OCI-LY1 (cell line): ENCODE results near the gene BTN1A1.

ENCODE experiments used
- H2AFZ ChIP-seq: fragments of 200-600 bp; sonication (generic), shearing (Covaris generic); 2 replicates; pipeline ENCODE4 v1.6.0; 2014; ENCODE audit warnings: antibody characterized with exemption, mild to moderate bottlenecking, low read length
- H3F3A ChIP-seq: fragments of 200-600 bp; sonication (generic), shearing (Covaris generic); 2 replicates; pipeline ENCODE4 v1.6.0; 2014; ENCODE audit warnings: mild to moderate bottlenecking, antibody characterized with exemption, low read length, moderate library complexity; ENCODE audit not compliant: insufficient read depth
- H3K27ac ChIP-seq: fragments of 200-600 bp; sonication (generic); 2 replicates; pipeline ENCODE4 v1.5.1; 2014; ENCODE audit warnings: low read length, mixed run types, mild to moderate bottlenecking, low read depth; ENCODE audit not compliant: poor library complexity, severe bottlenecking
- H3K27me3 ChIP-seq: fragments of 200-600 bp; sonication (generic); 2 replicates; pipeline ENCODE4 v1.6.0; 2014; ENCODE audit warnings: antibody characterized with exemption, mild to moderate bottlenecking, low read length, moderate library complexity; ENCODE audit not compliant: insufficient read depth
- H3K36me3 ChIP-seq: fragments of 200-600 bp; sonication (generic); 2 replicates; pipeline ENCODE4 v1.6.1; 2014; ENCODE audit warnings: mild to moderate bottlenecking, antibody characterized with exemption, low read length, moderate library complexity, mixed read lengths; ENCODE audit not compliant: insufficient read depth
- H3K4me1 ChIP-seq: fragments of 200-600 bp; sonication (generic); 2 replicates; pipeline ENCODE4 v1.5.1; 2014; ENCODE audit warnings: mild to moderate bottlenecking, low read length, moderate library complexity; ENCODE audit not compliant: insufficient read depth, severe bottlenecking
- H3K4me2 ChIP-seq: fragments of 200-600 bp; sonication (generic), shearing (Covaris generic); 2 replicates; pipeline ENCODE4 v1.6.1; 2014; ENCODE audit warnings: low read length
- H3K4me3 ChIP-seq: fragments of 200-600 bp; sonication (generic); 2 replicates; pipeline ENCODE4 v1.5.1; 2014; ENCODE audit warnings: low read length, low read depth, mild to moderate bottlenecking, mixed read lengths; ENCODE audit not compliant: poor library complexity, severe bottlenecking
- H3K79me2 ChIP-seq: fragments of 200-600 bp; shearing (Covaris generic); 2 replicates; pipeline ENCODE4 v1.6.1; 2016; ENCODE audit warnings: mixed run types, low read length, mixed read lengths; ENCODE audit not compliant: insufficient read depth
- H3K9ac ChIP-seq: fragments of 200-600 bp; sonication (generic), shearing (Covaris generic); 2 replicates; pipeline ENCODE4 v1.6.1; 2014; ENCODE audit warnings: mild to moderate bottlenecking, low read length, mixed read lengths
- H3K9me2 ChIP-seq: fragments of 200-600 bp; sonication (generic), shearing (Covaris generic); 2 replicates; pipeline ENCODE4 v1.6.1; 2014; ENCODE audit warnings: low read depth, mild to moderate bottlenecking, low read length, mixed read lengths
- H3K9me3 ChIP-seq: fragments of 200-600 bp; shearing (Covaris generic); 2 replicates; pipeline ENCODE4 v1.6.1; 2014; ENCODE audit warnings: low read length, mixed read lengths
- H4K20me1 ChIP-seq: fragments of 200-600 bp; sonication (generic), shearing (Covaris generic); 2 replicates; pipeline ENCODE4 v1.6.0; 2016; ENCODE audit warnings: mild to moderate bottlenecking, low read length; ENCODE audit not compliant: insufficient read depth
- EZH2 ChIP-seq: fragments of 200-600 bp; sonication (generic), shearing (Covaris generic); IDR thresholded peaks from 2 replicates; pipeline ENCODE4 v1.8.0; 2017; ENCODE audit warnings: borderline replicate concordance, mixed run types, mild to moderate bottlenecking, antibody characterized with exemption, low read length, moderate library complexity, mixed read lengths
- TF ChIP-seq, protein P1 (sequence below): fragments of 200-600 bp; sonication (generic), shearing (Covaris generic); IDR thresholded peaks from 2 replicates; pipeline ENCODE4 v1.5.1; 2017; ENCODE audit warnings: mild to moderate bottlenecking, antibody characterized with exemption, low read length, moderate library complexity, mixed read lengths

The BTN1A1 gene

DNA sequence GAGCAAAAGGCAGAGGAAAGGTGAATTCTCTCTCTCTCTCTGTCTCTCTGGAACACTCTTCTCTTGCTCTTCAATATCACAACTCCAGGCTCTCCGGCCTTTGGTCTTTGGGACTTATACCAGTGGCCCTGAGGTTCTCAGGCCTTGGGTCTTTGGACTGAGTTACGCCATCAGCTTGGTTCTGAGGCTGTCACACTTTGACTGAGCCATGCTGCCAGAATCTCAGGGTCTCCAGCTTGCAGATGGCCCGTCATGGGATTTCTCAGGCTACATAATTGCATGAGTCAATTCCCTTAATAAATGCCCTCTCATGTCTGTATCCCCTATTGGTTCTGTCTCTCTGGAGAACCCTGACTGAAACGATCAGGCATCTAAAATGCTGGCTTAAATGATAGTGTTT, 29.5 kb upstream of the BTN1A1 start:
- H3K4me2 ChIP-seq = no peak overlapping the region
- no peak overlapping the region for H3K27ac ChIP-seq
- no peaks in the 10 kb centered on the region for H3F3A ChIP-seq
- no peak overlapping the region for H3K4me3 ChIP-seq
- H3K79me2 ChIP-seq = no peaks in the 10 kb centered on the region
- H2AFZ ChIP-seq = no peak overlapping the region
- TF ChIP-seq EZH2 = no peak
- TF ChIP-seq, protein P1, sequence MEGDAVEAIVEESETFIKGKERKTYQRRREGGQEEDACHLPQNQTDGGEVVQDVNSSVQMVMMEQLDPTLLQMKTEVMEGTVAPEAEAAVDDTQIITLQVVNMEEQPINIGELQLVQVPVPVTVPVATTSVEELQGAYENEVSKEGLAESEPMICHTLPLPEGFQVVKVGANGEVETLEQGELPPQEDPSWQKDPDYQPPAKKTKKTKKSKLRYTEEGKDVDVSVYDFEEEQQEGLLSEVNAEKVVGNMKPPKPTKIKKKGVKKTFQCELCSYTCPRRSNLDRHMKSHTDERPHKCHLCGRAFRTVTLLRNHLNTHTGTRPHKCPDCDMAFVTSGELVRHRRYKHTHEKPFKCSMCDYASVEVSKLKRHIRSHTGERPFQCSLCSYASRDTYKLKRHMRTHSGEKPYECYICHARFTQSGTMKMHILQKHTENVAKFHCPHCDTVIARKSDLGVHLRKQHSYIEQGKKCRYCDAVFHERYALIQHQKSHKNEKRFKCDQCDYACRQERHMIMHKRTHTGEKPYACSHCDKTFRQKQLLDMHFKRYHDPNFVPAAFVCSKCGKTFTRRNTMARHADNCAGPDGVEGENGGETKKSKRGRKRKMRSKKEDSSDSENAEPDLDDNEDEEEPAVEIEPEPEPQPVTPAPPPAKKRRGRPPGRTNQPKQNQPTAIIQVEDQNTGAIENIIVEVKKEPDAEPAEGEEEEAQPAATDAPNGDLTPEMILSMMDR = no peak
- H3K36me3 ChIP-seq = no peaks in the 10 kb centered on the region; the same call in 1 of the 2 replicates
- no peaks in the 10 kb centered on the region for H4K20me1 ChIP-seq
- peaks cover 22% of the 10 kb centered on the region for H3K4me1 ChIP-seq
- H3K9me3 ChIP-seq = peaks cover 19% of the 10 kb centered on the region
- H3K27me3 ChIP-seq = no peaks in the 10 kb centered on the region
- no peaks in the 10 kb centered on the region for H3K9me2 ChIP-seq
- H3K9ac ChIP-seq = no peak overlapping the region

DNA sequence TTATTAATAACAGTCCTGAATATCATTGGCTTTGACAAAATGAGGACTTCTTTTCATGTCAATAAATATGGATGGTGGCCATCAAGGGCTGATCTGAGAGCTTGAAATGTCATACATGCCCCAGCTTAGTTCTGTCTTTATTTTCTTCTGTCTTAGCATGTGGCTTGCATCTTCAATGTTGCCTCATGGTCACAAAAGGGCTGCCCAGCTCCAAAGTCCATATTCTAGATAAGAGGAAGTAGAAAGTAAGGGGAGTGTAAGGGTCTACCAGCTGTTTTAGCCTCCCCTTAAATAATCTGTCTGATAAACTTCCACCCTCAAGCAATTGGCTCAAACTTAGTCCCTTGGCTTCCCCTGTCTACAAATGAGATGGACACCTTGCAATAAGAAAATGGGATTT, 28.1 kb upstream of the BTN1A1 start:
- Histone ChIP-seq H3K27me3 (no peaks in the 10 kb centered on the region), H3K36me3 (no peaks in the 10 kb centered on the region; the same call in 1 of the 2 replicates), H3K79me2 (no peaks in the 10 kb centered on the region), H3K4me3 (no peak overlapping the region), H3F3A (no peaks in the 10 kb centered on the region; the same call in 1 of the 2 replicates), H3K9me3 (peaks cover 19% of the 10 kb centered on the region), H3K27ac (no peak overlapping the region), H3K9ac (no peak overlapping the region), H2AFZ (no peak overlapping the region), H3K4me1 (peaks cover 35% of the 10 kb centered on the region), H4K20me1 (no peaks in the 10 kb centered on the region), H3K4me2 (no peak overlapping the region), H3K9me2 (no peaks in the 10 kb centered on the region)
- TF ChIP-seq, protein P1 = no peak
- TF ChIP-seq EZH2 = no peak

GRCh38 chr6:26472549-26473290, 27.4 kb upstream of the BTN1A1 start:
- Histone ChIP-seq H3K27ac (no peak overlapping the region), H3K4me3 (no peak overlapping the region), H3K79me2 (no peaks in the 10 kb centered on the region), H3K9me2 (no peaks in the 10 kb centered on the region), H3K9ac (no peak overlapping the region), H2AFZ (no peak overlapping the region), H3K36me3 (no peaks in the 10 kb centered on the region; the same call in 1 of the 2 replicates), H3F3A (no peaks in the 10 kb centered on the region; the same call in 1 of the 2 replicates), H3K27me3 (no peaks in the 10 kb centered on the region), H3K4me2 (no peak overlapping the region), H4K20me1 (no peaks in the 10 kb centered on the region), H3K4me1 (peaks cover 42% of the 10 kb centered on the region), H3K9me3 (peaks cover 19% of the 10 kb centered on the region)
- no peak for TF ChIP-seq EZH2
- TF ChIP-seq, protein P1 = no peak
